ENCODE data around the gene IL1F10.

- TF ChIP-seq CTCF (IDR thresholded peaks at IDR 0.05; ENCODE audit: extremely low read depth in 1 of 2, insufficient read depth in 1 of 2, low read depth in 1 of 2, low read length in 2 of 2) (no peak), POLR2A (IDR thresholded peaks at IDR 0.05; ENCODE audit: low read depth, low read length) (no peak)
These were observed 22.1 kb downstream of the IL1F10 start for GRCh38 chr2:113089916-113090315.

All from endothelial cell of umbilical vein (primary cell).